Right renal cortex interstitium (tissue), 3 donors: ENCODE results near the gene B4GALNT3. TPM values are rescaled to one million over a fixed set of nuclear protein-coding genes. Genes with fewer than 3 reads are reported as not detected.
"Not testable (repeated sequence)": the region's sequence is repeated elsewhere in the genome, so short reads cannot be mapped to it uniquely, and the experiment has no call there.

Source experiments
- DNase-seq, 3 donors: peaks; one replicate each; pipeline ENCODE4 v3.0.0-alpha.2; 2013; ENCODE audit warnings: low read depth in 3 of 3, low spot score in 2 of 3
- polyA plus RNA-seq, 3 donors: library from polyadenylated mRNA; unstranded; fragments of 120-200 nt; gene quantifications; one replicate each; pipeline ENCODE4 v1.2.1, GENCODE V29; 2013; ENCODE audit not compliant: insufficient read length in 3 of 3

The B4GALNT3 gene
- polyA plus RNA-seq, 3 donors: 14.2 to 16.8 (median 14.6) TPM

GRCh38 chr12:570921-571794 is 111.4 kb downstream of the B4GALNT3 start:
- no peak for DNase-seq

GRCh38 chr12:571795-572531 is 112.2 kb downstream of the B4GALNT3 start:
- no peak for DNase-seq

- DNase-seq: no peak
Measured at GRCh38 chr12:572532-572899, 112.8 kb downstream of the B4GALNT3 start.

- DNase-seq: no peak
Measured at GRCh38 chr12:573232-573631, 113.5 kb downstream of the B4GALNT3 start.

- no peak for DNase-seq
Measured at GRCh38 chr12:574475-575128, 114.9 kb downstream of the B4GALNT3 start.

- no peak for DNase-seq
Measured at GRCh38 chr12:575129-575502, 115.4 kb downstream of the B4GALNT3 start.

GRCh38 chr12:575948-576614 is 116.3 kb downstream of the B4GALNT3 start:
- no peak for DNase-seq

- DNase-seq: no peak
Measured at GRCh38 chr12:576615-577110, 116.9 kb downstream of the B4GALNT3 start.

- not testable (repeated sequence) for DNase-seq
Measured at GRCh38 chr12:577994-578747, 118.4 kb downstream of the B4GALNT3 start.

GRCh38 chr12:578748-579419 is 119.1 kb downstream of the B4GALNT3 start:
- no peak for DNase-seq

GRCh38 chr12:579420-580110 is 119.8 kb downstream of the B4GALNT3 start:
- DNase-seq: no peak

GRCh38 chr12:580813-581212 is 121.1 kb downstream of the B4GALNT3 start:
- no peak for DNase-seq

GRCh38 chr12:581321-581720 is 121.6 kb downstream of the B4GALNT3 start:
- DNase-seq: no peak

GRCh38 chr12:581746-582145 is 122.0 kb downstream of the B4GALNT3 start:
- DNase-seq: no peak

GRCh38 chr12:583251-583869 is 123.6 kb downstream of the B4GALNT3 start:
- DNase-seq: no peak

- no peak for DNase-seq
Measured at GRCh38 chr12:585062-586061, 125.6 kb downstream of the B4GALNT3 start.
